Iris pigment epithelial cell (primary cell): ENCODE measurements around the gene PEX10.

Source experiments
- DNase-seq: peaks from one replicate; pipeline ENCODE4 v3.0.0-alpha.2; 2011; ENCODE audit warnings: low read depth

PEX10 gene

GRCh38 chr1:2404890-2405511 lies 7.4 kb downstream of the PEX10 start:
- peak; percentile 45 for DNase-seq

DNA sequence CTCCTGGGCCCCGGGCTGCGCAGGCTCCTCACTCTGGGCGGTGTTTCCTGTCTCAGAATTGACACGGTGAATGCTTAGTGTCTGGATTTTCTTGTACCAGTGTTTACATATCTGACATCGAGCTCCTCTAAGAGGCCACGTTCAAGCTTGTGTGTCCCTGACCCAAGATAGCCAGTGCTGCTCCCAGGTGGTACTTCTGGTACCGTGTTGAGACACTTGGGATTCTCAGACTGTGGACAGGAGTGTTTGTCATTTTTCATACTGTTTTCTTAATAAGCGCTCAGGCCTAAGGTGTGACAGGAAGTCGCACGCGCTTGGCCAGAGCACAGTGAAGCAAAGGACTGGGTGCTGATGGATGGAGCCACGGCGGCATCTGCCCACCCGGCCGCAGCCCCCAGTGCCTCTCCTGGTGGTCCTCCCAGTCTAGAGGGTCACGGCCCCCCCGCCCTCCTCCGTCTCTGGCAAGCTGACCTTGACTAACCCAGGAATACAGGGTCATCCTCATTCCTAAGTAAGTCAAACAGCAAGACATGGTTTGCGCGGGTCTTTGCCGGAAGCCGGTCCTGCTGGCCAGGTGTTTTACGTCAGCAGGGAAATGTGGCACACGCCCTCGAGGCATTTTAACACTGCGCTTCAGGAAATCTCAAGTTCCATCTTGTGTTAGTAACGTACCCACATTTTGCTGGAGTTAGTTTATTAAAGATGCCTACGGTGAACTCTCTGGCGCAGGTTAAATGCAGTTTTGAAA lies 8.0 kb downstream of the PEX10 start:
- no peak for DNase-seq

- no peak for DNase-seq
Observed at GRCh38 chr1:2403273-2403672, 9.1 kb downstream of the PEX10 start.

- no peak for DNase-seq
Observed at GRCh38 chr1:2402420-2402819, 9.9 kb downstream of the PEX10 start.

DNA sequence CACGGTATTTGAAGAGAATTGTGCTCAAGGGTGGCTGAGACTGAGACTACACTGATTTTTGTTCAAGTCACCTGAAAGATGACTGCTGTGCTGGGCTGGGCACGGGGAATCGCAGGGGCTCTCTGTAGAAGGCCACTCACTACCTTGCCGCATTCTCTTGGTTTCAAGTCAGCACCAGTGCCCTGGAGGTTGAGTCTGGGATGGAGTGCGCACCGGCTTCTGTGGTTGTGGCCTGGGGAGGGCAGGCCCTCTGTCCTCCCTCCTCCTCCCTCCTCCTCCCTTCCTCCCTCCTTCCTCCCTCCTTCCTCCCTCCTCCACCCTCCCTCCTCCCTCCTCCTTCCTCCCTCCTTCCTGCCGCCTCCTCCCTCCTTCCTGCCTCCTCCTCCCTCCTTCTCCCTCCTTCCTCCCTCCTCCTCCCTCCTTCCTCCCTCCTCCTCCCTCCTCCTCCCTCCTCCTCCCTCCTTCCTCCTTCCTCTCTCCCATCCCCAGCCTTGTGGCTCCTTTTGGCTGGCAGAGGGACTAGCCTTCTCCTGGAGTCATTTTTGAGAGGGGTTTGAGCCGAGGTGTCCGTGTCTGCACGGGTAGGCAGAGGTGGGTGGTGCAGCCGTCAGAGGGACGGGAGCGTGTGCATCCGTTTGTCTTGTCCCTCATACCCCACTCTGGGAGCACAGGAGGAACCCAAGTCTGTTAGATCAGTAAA lies 11.3 kb downstream of the PEX10 start:
- DNase-seq: no peak

- DNase-seq: no peak
Observed at GRCh38 chr1:2400576-2400909, 11.8 kb downstream of the PEX10 start.

DNA sequence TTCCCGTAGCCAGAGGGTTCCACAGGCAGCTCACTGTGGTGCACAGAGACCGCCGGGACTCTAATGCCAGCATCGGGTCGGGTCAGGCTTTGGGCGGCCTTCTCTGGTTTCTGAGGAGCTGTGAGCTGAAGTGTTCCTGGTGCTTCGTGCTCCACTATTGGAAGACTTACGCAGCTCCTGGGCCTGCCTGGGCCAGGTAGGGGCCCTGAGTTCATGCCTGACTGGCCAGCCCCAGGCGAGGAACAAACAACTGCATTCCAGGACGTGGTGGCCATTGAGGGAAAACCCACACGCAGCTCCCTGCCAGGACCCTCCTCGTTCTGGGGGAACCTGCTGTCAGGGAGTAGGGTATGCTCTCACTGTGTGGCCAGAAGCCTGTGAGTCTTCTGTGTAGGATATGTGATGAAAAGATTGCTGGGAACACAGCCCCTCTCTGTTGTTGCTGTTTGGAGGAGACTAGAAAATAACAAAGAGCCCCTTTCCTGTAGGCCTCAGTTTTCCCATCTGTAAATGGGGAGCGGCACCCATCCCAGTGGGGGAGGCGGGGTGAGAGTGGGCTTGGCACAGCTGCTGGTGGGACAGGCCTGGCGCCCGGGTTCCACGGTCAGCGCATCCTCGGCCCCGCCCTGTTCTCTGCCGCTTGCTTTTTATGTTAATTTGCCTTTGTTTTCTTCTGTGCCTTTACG lies 12.3 kb downstream of the PEX10 start:
- DNase-seq: no peak

DNA sequence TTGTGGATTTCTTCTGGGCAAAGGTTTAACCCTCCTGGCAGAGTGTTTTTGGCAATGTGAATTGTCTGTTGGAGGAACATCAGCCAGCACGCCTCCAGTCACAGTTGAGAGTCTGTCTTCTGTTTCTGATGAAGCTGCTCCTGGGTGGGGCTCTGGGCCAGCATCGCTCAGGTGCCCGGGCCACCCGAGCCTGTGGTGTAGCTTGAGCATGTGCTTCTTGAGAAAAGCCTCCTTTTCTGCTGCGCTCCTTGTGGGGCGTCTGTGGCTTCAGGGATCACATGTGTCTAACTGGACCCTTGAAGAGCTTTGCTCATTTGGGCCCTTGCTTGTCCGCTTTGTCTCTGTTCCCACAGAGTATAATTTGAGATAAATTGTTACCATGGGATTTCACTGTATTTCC lies 13.5 kb downstream of the PEX10 start:
- no peak for DNase-seq

DNA sequence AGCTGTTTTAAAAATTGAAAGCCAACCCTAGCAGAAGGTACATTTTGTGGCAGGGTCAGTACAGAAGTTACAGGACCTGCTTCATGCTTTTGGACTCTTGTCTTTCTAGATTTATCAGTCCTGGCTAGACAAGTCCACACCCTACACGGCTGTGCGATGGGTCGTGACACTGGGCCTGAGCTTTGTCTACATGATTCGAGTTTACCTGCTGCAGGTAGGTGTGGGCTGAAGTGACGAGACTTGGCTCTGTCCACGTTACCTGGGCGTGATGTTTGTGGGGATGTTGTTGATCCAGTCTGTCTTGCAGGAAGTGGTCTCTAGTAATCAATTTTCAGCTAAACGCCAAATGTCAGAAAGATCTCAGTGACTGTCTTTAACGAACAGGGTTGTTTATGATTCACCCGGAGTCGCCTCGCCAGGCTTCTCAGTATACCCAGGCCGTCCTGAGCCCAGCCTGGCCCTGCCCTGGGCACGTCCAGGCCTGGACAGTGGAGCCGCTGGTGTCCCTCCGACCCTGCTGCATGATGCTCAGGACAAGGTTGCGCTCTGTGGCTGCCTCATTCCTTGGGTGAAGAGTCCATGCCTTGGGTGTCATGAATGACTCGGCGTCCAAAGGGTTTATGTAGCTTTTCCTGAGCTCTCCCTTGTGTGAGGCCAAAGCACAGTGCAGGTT lies 15.2 kb downstream of the PEX10 start:
- DNase-seq: no peak

GRCh38 chr1:2396476-2396875 lies 15.9 kb downstream of the PEX10 start:
- no peak for DNase-seq

GRCh38 chr1:2396059-2396458 lies 16.3 kb downstream of the PEX10 start:
- no peak for DNase-seq

DNA sequence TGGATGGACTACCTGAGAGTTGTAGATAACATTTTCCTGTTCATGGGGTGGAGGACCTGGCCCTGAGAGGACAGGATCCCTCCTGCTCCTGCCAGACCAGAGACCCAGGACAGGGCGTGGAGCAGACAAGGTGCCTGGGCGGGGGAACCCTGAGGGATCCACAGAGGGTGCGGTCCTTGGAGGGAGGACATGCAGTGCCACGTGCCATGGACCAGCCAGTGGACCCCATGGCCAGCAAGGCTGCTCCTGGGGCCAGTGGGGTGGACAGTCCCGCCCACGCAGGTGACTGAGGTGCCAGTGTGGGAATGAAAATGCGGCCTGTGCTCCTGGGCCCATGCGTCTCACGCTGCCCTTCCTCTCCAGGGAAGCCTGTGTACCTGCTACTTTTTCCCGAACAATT lies 17.1 kb downstream of the PEX10 start:
- DNase-seq: no peak

GRCh38 chr1:2394761-2395160 lies 17.6 kb downstream of the PEX10 start:
- no peak for DNase-seq

DNA sequence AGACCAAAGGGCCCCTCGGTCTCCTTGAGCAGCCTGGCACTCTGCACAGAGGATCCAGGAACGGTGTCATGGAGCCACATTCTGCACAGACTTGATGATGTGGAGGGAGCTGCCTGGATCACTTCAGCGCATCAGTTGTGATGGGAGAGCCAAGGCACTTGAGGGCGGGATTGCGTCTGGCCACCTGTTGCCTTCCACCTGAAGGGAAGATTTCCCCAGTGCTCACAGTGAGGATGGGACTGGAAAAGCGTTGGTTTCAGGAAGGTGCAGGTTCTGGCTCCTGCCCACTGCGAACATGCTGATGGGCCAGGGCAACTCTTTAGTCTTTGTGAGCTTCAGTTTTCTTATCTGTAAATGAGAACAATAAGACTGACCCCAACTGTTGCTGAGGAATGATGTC lies 18.1 kb downstream of the PEX10 start:
- no peak for DNase-seq

- no peak for DNase-seq
Observed at GRCh38 chr1:2393471-2393877, 18.9 kb downstream of the PEX10 start.

GRCh38 chr1:2392686-2393085 lies 19.7 kb downstream of the PEX10 start:
- no peak for DNase-seq

DNA sequence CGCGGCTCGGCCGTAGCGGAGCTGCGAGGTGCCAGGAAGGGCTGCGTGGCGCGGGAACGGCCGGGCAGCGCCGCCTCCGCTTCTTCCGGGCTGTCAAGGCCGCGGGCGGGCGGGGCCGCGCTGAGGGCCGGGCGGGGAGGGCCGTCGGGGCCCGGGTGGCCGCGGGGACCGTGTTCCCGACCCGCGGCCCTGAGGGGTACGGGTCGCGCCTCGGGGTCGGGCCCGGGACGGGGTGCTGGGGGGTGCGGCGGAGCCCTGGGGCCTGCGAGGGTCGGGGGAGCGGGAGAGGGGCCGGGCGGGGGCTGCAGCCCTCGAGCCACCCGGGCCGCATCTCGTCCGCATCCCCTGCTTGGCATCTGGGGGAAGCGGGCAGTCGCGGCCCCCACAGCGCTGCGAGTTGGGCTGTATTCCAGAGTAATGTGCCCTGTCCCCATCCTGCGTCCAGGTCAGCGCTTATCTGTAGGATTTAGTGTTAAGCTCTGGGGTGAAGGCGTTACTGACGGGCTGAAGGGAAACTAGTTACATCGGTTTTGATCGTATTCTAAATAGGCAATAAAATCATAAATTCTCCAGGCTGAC lies 20.3 kb downstream of the PEX10 start:
- DNase-seq: peak; percentile 14

DNA sequence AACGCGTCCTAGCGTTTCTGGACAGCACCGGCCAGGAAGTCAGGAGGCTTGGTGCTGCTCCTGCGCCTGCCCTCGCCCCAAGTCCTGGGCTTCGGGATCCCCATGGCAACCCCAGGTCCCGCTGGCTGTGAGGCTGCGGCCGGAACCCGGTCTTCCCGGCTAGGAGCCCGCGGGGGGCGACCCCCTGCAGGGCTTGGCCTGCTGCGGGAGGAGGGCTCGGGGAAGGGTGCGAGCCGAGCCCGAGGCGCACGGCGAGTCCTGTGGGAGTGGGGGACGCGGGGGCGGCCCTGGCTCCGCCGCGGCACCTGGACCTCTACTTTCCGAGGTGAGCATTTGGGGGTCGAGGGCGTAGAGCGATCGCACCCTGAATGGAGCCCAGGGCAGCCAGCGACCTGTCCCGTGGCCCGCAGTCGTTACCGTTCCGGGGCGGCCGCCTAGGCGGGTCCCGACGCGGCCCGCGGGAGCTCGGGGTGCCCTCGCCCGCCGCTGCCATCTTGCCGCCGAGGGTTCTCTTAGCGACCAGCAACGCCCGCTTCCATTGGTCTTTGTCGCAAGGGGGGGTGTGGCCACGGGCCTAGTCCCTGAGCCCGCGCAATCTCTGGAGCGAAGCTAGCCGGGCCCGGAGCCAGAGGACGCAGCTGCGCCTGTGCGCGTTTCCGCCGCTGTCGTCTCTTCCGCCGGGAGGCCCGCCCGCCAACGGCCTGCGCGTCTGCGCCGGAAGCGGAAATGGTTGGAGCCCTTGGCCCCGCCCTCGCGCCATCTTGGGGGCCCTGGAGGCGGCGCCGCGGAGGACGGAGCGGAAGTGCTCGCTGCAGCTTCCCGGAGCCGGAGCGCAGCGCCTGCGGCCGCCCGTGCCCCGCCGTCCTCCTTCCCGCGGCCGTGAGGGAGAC lies 21.1 kb downstream of the PEX10 start, which contains the start of the genes MORN1 and RER1:
Gene MORN1, minus strand, starts transcription at position 514 of the 890 bp plus-strand sequence. Its CDS starts 21 bp downstream, at position 493.
Gene RER1, plus strand, starts transcription at position 801 of the 890 bp plus-strand sequence. CDS start 3,950 bp downstream, outside the sequence.
- DNase-seq: peak; percentile 99

DNA sequence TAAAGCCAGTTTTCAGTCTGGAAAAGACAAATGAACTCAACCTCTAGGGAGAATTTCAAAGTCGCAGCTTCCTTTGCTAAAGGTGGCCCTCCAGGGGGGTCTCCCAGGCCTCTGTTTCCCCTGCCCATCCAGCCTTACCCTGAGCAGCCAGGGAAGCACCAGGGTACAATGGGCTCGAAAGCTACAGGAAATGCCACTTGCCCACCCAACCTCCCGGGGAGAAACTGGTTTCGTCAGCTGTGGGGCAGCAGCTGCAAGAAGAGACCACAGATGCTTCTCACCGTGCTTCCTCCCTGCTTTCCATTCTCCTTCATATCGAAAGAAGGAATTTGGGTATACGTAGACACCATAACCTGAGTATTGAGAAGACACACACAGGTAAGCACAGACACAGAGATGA lies 22.7 kb downstream of the PEX10 start:
- DNase-seq: no peak
